Stimulated activated naive B cell treated with anti-CD40 and anti-IgM and Interleukin-4, amounts not matched to agents 10 μg/mL and 1 μg/mL and 100 μg/mL, for 72 hours (primary cell): ENCODE data around the gene CXCL14.

Experiments
- ATAC-seq, 2 donors: fragments of 150-1000 bp; cut with Tn5 transposase; replicated peaks; 2 replicates each; pipeline ENCODE4 v1.10.0; 2021; ENCODE audit warnings: moderate library complexity in 1 of 2
- DNase-seq: peaks from one replicate; pipeline ENCODE4 v3.0.0; 2021
- H3K27ac Mint-ChIP-seq: one replicate; pipeline ENCODE4 v1.8.0; 2022; ENCODE audit warnings: mild to moderate bottlenecking, mixed read lengths
- H3K27me3 Mint-ChIP-seq, 2 donors: one replicate each; pipeline ENCODE4 v1.8.0; 2022; ENCODE audit warnings: mixed read lengths in 2 of 2
- H3K36me3 Mint-ChIP-seq, 2 donors: one replicate each; pipeline ENCODE4 v1.8.0; 2022; ENCODE audit warnings: mixed read lengths in 2 of 2, mild to moderate bottlenecking in 1 of 2
- H3K4me1 Mint-ChIP-seq, 2 donors: one replicate each; pipeline ENCODE4 v1.8.0; 2022; ENCODE audit warnings: mixed read lengths in 2 of 2, mild to moderate bottlenecking in 1 of 2
- H3K4me3 Mint-ChIP-seq, 2 donors: one replicate each; pipeline ENCODE4 v1.8.0; 2022; ENCODE audit warnings: mild to moderate bottlenecking in 2 of 2, mixed read lengths in 2 of 2, moderate library complexity in 1 of 2
- H3K9me3 Mint-ChIP-seq, 2 donors: one replicate each; pipeline ENCODE4 v1.8.0; 2022; ENCODE audit warnings: mixed read lengths in 2 of 2, mild to moderate bottlenecking in 1 of 2

The CXCL14 gene

GRCh38 chr5:135578685-135579341, at the start of gene CXCL14:
Gene CXCL14, minus strand, starts transcription at chr5:135578991. Its CDS starts 213 bp downstream, at chr5:135578778.
- H3K27me3 Mint-ChIP-seq: peaks cover 52 to 65% of the 10 kb centered on the region in 2 donors
- no peak within 1 kb of the TSS for H3K27ac Mint-ChIP-seq
- DNase-seq: no peak
- H3K36me3 Mint-ChIP-seq: no peaks in the 10 kb centered on the region
- H3K4me3 Mint-ChIP-seq: peak within 1 kb of the TSS in 1 of 2 donors; percentile 45
- H3K4me1 Mint-ChIP-seq: peaks cover 4 to 6% of the 10 kb centered on the region in 2 donors
- no peak for ATAC-seq
- H3K9me3 Mint-ChIP-seq: no peaks in the 10 kb centered on the region

GRCh38 chr5:135626636-135627035, 47.8 kb upstream of the CXCL14 start:
- no peaks in the 10 kb centered on the region for H3K36me3 Mint-ChIP-seq
- no peak for ATAC-seq
- no peak overlapping the region for H3K27ac Mint-ChIP-seq
- no peak overlapping the region for H3K4me3 Mint-ChIP-seq
- H3K27me3 Mint-ChIP-seq: peaks cover 13 to 24% of the 10 kb centered on the region in 2 donors
- no peaks in the 10 kb centered on the region for H3K4me1 Mint-ChIP-seq
- no peak for DNase-seq
- peaks cover 0 to 1% of the 10 kb centered on the region in 2 donors for H3K9me3 Mint-ChIP-seq

GRCh38 chr5:135625961-135626360, 47.2 kb upstream of the CXCL14 start:
- no peak for DNase-seq
- Mint-ChIP-seq H3K27me3 (peaks cover 13 to 24% of the 10 kb centered on the region in 2 donors), H3K4me1 (no peaks in the 10 kb centered on the region), H3K27ac (no peak overlapping the region), H3K9me3 (peaks cover 0 to 1% of the 10 kb centered on the region in 2 donors), H3K4me3 (no peak overlapping the region), H3K36me3 (no peaks in the 10 kb centered on the region)
- ATAC-seq: no peak

GRCh38 chr5:135625486-135625885, 46.7 kb upstream of the CXCL14 start:
- H3K9me3 Mint-ChIP-seq: peaks cover 0 to 1% of the 10 kb centered on the region in 2 donors
- ATAC-seq: no peak
- no peak overlapping the region for H3K27ac Mint-ChIP-seq
- peaks cover 13 to 24% of the 10 kb centered on the region in 2 donors for H3K27me3 Mint-ChIP-seq
- DNase-seq: no peak
- H3K4me1 Mint-ChIP-seq: no peaks in the 10 kb centered on the region
- H3K4me3 Mint-ChIP-seq: no peak overlapping the region
- no peaks in the 10 kb centered on the region for H3K36me3 Mint-ChIP-seq

- no peak overlapping the region for H3K4me3 Mint-ChIP-seq
- ATAC-seq (no peak), DNase-seq (no peak)
- no peaks in the 10 kb centered on the region for H3K4me1 Mint-ChIP-seq
- H3K36me3 Mint-ChIP-seq: no peaks in the 10 kb centered on the region
- no peak overlapping the region for H3K27ac Mint-ChIP-seq
- H3K27me3 Mint-ChIP-seq: peaks cover 13 to 24% of the 10 kb centered on the region in 2 donors
- H3K9me3 Mint-ChIP-seq: no peaks in the 10 kb centered on the region
These were observed 46.3 kb upstream of the CXCL14 start for GRCh38 chr5:135625061-135625460.

GRCh38 chr5:135623186-135623715, 44.5 kb upstream of the CXCL14 start:
- Mint-ChIP-seq H3K9me3 (peaks cover 9 to 10% of the 10 kb centered on the region in 2 donors), H3K4me1 (no peaks in the 10 kb centered on the region), H3K4me3 (no peak overlapping the region), H3K27me3 (peaks cover 7 to 14% of the 10 kb centered on the region in 2 donors), H3K27ac (no peak overlapping the region), H3K36me3 (peaks cover 0 to 4% of the 10 kb centered on the region in 2 donors)
- no peak for ATAC-seq
- no peak for DNase-seq

GRCh38 chr5:135615581-135616260, 36.9 kb upstream of the CXCL14 start:
- peaks cover 0 to 13% of the 10 kb centered on the region in 2 donors for H3K27me3 Mint-ChIP-seq
- no peak overlapping the region for H3K27ac Mint-ChIP-seq
- peaks cover 18 to 25% of the 10 kb centered on the region in 2 donors for H3K9me3 Mint-ChIP-seq

GRCh38 chr5:135615171-135615570, 36.4 kb upstream of the CXCL14 start:
- H3K4me3 Mint-ChIP-seq: no peak overlapping the region
- peaks cover 0 to 13% of the 10 kb centered on the region in 2 donors for H3K27me3 Mint-ChIP-seq
- H3K27ac Mint-ChIP-seq: no peak overlapping the region
- no peaks in the 10 kb centered on the region for H3K4me1 Mint-ChIP-seq
- peaks cover 0 to 4% of the 10 kb centered on the region in 2 donors for H3K36me3 Mint-ChIP-seq
- ATAC-seq: no peak
- peaks cover 18 to 25% of the 10 kb centered on the region in 2 donors for H3K9me3 Mint-ChIP-seq
- no peak for DNase-seq

More at GRCh38 chr5:135615581-135616260, 36.9 kb upstream of the CXCL14 start:
- DNase-seq: no peak
- Mint-ChIP-seq H3K36me3 (peaks cover 0 to 4% of the 10 kb centered on the region in 2 donors), H3K4me1 (no peaks in the 10 kb centered on the region), H3K4me3 (no peak overlapping the region)
- ATAC-seq: no peak

- Mint-ChIP-seq H3K36me3 (no peaks in the 10 kb centered on the region), H3K9me3 (peaks cover 0 to 2% of the 10 kb centered on the region in 2 donors), H3K4me1 (no peaks in the 10 kb centered on the region), H3K27me3 (peaks cover 12 to 33% of the 10 kb centered on the region in 2 donors), H3K27ac (no peak overlapping the region), H3K4me3 (no peak overlapping the region)
- ATAC-seq (no peak), DNase-seq (no peak)
These were observed 31.2 kb upstream of the CXCL14 start for GRCh38 chr5:135609981-135610380.

GRCh38 chr5:135608761-135609443, 30.1 kb upstream of the CXCL14 start:
- DNase-seq: no peak
- no peaks in the 10 kb centered on the region for H3K4me1 Mint-ChIP-seq
- H3K9me3 Mint-ChIP-seq: no peaks in the 10 kb centered on the region
- no peaks in the 10 kb centered on the region for H3K36me3 Mint-ChIP-seq
- H3K27ac Mint-ChIP-seq: no peak overlapping the region
- peaks cover 12 to 23% of the 10 kb centered on the region in 2 donors for H3K27me3 Mint-ChIP-seq
- H3K4me3 Mint-ChIP-seq: no peak overlapping the region
- ATAC-seq: no peak

GRCh38 chr5:135608361-135608760, 29.6 kb upstream of the CXCL14 start:
- DNase-seq (no peak), ATAC-seq (no peak)
- H3K27me3 Mint-ChIP-seq: peaks cover 12 to 23% of the 10 kb centered on the region in 2 donors
- H3K4me1 Mint-ChIP-seq: no peaks in the 10 kb centered on the region
- H3K27ac Mint-ChIP-seq: no peak overlapping the region
- no peaks in the 10 kb centered on the region for H3K9me3 Mint-ChIP-seq
- H3K4me3 Mint-ChIP-seq: no peak overlapping the region
- no peaks in the 10 kb centered on the region for H3K36me3 Mint-ChIP-seq

GRCh38 chr5:135606431-135606830, 27.6 kb upstream of the CXCL14 start:
- ATAC-seq (no peak), DNase-seq (no peak)
- no peaks in the 10 kb centered on the region for H3K4me1 Mint-ChIP-seq

GRCh38 chr5:135605221-135605620, 26.4 kb upstream of the CXCL14 start:
- no peaks in the 10 kb centered on the region for H3K36me3 Mint-ChIP-seq
- H3K9me3 Mint-ChIP-seq: no peaks in the 10 kb centered on the region
- ATAC-seq (no peak), DNase-seq (no peak)
- H3K27me3 Mint-ChIP-seq: peaks cover 12 to 36% of the 10 kb centered on the region in 2 donors
- H3K4me1 Mint-ChIP-seq: no peaks in the 10 kb centered on the region
- H3K4me3 Mint-ChIP-seq: no peak overlapping the region
- H3K27ac Mint-ChIP-seq: no peak overlapping the region

More at GRCh38 chr5:135606431-135606830, 27.6 kb upstream of the CXCL14 start:
- Mint-ChIP-seq H3K27ac (no peak overlapping the region), H3K27me3 (peaks cover 12 to 24% of the 10 kb centered on the region in 2 donors), H3K9me3 (no peaks in the 10 kb centered on the region), H3K4me3 (no peak overlapping the region), H3K36me3 (no peaks in the 10 kb centered on the region)

- no peak overlapping the region for H3K4me3 Mint-ChIP-seq
- H3K27ac Mint-ChIP-seq: no peak overlapping the region
- no peaks in the 10 kb centered on the region for H3K9me3 Mint-ChIP-seq
- DNase-seq (no peak), ATAC-seq (no peak)
- H3K27me3 Mint-ChIP-seq: peaks cover 12 to 34% of the 10 kb centered on the region in 2 donors
- H3K36me3 Mint-ChIP-seq: no peaks in the 10 kb centered on the region
- H3K4me1 Mint-ChIP-seq: no peaks in the 10 kb centered on the region
These were observed 25.3 kb upstream of the CXCL14 start for GRCh38 chr5:135604056-135604455.
